Amniotic epithelial cell (primary cell): ENCODE measurements around the gene CLDN2.

Experiments
- DNase-seq: peaks from one replicate; pipeline ENCODE4 v3.0.0-alpha.2; 2010; ENCODE audit warnings: low read depth

The CLDN2 gene

GRCh38 chrX:106921637-106922036 lies 1.4 kb downstream of the CLDN2 start:
- DNase-seq = no peak

GRCh38 chrX:106927023-106927422 lies 6.8 kb downstream of the CLDN2 start:
- DNase-seq = no peak

GRCh38 chrX:106927700-106928099 lies 7.5 kb downstream of the CLDN2 start:
- DNase-seq = no peak

DNA sequence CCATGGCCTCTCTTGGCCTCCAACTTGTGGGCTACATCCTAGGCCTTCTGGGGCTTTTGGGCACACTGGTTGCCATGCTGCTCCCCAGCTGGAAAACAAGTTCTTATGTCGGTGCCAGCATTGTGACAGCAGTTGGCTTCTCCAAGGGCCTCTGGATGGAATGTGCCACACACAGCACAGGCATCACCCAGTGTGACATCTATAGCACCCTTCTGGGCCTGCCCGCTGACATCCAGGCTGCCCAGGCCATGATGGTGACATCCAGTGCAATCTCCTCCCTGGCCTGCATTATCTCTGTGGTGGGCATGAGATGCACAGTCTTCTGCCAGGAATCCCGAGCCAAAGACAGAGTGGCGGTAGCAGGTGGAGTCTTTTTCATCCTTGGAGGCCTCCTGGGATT lies 8.0 kb downstream of the CLDN2 start:
- no peak for DNase-seq

GRCh38 chrX:106931831-106932491 lies 11.8 kb downstream of the CLDN2 start:
- peak; percentile 54 for DNase-seq

DNA sequence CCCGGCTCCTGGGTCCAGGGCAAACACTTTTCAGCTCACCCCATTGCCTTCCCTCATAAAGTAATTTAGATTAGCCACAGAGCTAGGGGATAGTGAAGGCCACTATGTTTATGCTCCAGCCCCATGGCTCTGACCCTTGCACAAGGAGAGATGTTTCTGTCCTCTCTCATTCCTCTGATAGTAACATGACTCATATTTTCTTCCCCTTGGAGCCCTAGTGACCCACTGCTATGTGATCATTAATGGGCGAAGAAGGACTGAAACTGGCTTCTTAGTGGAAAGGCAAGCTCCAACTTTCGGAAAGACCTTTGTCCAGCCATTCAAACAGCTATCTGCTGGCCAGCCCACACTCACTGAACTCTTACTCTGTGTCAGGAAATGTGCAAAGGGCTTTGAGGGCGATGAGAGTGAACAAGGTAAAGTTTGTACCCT lies 12.3 kb downstream of the CLDN2 start:
- peak; percentile 55 for DNase-seq

GRCh38 chrX:106932960-106933537 lies 12.8 kb downstream of the CLDN2 start:
- DNase-seq = peak; percentile 69

DNA sequence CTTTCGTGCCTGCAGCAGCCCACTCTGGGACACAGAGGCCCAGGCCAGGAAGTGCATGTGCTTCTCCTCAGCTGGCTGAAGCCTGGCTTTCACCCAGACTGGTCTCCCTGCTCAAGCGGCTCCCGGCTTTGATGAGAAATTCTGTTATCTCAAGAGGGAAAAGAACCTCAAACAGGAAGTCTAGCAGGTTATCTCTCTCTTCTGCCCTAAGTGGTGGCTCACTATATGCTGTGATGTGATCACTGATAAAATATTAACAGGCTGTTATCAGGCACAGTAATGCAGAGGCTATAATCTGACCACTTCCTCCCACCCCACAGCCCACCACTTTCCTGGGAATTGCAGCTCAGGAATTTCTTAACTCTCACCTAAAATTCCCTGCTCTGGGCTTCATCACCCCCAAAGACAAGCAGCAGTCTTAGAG lies 13.3 kb downstream of the CLDN2 start:
- peak; percentile 75 for DNase-seq

GRCh38 chrX:106935175-106935574 lies 15.0 kb downstream of the CLDN2 start:
- peak; percentile 57 for DNase-seq

DNA sequence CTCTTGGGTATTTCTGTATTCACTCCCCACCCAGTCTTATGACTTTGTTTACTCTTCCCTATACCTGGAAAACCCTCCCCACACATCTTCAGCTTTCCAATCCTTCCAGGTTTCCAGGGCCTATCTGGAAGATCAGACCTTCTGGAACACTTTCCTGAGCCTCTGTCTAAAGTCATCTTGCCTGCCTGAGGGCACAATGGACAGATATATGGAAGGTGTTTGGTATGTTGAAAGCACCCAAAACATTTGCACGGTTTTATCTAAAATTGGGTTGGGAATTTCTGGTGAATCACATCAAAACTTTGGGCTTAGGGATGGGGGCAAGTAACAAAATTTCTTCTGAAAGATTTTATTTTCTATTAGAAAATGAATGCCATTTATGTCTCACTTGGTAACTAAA lies 16.0 kb downstream of the CLDN2 start:
- no peak for DNase-seq

DNA sequence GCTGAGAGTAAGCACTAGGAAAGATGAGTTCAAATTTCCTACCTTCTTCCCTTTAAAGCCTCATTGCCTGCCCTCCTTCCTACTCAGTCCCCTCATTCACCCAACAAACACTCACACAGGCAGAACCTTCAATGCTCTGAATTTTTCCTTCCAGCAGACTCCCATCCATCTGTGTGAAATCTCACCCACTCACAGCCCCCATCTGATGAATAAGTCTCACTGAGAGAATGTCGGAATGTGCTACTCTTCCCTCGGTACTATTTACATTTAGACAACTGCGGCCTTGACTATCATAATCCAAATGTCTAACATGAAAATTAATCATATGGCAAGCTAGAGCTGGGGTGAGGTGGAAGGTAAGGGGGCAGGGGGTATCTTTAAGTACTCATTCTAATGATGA lies 19.4 kb downstream of the CLDN2 start:
- DNase-seq = peak; percentile 66

DNA sequence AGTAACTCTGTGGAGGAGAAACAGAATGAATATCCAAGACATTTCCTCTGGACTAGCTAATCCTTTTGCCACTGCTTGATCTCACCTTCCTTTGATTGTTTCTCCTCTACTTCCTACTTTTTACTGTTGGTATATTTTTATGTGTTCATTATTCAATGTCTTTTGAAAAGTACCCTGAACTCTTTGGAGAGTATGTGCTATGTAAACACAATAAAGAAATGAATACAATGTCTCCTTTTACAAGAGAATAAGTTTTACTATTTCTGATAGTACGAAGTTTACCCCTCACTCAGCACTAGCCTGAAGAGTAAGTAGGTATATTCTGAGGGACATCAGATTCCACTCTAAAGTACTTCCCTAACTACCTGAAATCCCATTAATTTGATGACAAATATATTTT lies 19.9 kb downstream of the CLDN2 start:
- DNase-seq = no peak

DNA sequence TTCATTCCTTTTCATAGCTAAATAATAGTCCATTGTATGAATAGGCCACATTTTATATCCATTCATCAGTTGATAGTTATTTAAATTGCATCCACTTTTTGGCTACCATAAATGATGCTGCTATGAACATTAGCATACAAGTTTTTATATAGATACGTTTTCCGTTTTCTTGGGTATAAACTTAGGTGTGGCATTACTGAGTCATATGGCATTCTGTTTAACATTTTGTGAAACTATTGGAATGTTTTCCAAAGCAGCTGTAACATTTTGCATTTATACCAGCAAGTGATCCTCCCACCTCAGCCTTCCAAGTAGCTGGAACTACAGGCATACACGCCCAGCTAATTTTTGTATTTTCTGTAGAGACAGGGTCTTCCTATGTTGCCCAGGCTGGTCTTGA lies 26.3 kb downstream of the CLDN2 start:
- no peak for DNase-seq

DNA sequence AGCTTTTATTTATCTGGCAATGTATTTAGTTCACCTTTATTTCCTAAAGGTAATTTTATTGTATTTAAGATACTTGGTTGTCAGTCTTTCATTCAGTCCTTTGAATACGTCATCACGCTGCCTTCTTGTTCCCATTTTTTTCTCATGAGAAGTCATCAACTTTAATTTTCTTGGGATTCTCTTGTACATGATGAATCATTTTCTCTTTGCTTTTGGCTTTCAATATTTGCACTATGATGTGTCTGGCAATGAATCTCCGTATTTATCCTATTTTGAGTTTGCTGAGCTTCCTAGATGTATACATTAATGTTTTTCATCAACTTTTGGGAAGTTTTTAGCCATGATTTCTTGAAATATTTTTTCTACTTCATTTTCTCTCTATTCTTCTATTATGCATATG lies 28.4 kb downstream of the CLDN2 start:
- no peak for DNase-seq

DNA sequence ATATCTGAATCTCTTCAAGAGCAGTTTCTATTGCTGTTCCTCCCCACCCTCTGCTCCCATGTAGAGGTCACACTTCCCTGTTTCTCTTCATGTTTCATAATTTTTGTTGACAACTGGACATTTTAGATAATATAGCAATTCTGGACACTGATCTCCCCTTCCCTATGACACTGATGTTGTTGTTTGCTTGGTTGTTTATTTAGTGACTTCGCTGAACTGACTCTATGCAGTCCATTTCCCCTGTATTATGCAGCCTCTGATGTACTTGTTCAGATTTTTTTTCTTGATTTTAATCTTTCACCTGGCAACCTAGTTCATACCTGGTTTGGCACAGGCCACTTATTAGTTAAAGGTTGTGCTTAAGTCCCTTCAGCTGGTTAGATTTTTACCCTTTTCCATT lies 29.2 kb downstream of the CLDN2 start:
- DNase-seq = no peak

- no peak for DNase-seq
These were observed 30.2 kb downstream of the CLDN2 start for GRCh38 chrX:106950381-106950780.

DNA sequence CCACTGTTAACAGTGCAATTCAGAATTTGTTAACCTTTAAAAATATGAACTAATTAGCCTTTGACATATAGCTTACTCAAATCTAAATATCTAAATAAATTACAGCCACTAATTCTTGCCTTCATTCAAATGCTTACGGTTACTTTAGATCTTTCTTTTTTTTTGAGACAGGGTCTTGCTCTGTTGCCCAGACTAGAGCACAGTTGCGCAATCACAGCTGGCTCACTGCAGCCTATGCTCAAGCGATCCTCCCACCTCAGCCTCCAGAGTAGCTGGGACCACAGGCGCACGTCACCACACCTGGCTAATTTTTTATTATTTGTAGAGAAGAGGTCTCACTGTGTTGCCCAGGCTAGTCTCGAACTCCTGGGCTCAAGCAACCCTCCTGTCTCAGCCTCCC lies 31.0 kb downstream of the CLDN2 start:
- DNase-seq = no peak

DNA sequence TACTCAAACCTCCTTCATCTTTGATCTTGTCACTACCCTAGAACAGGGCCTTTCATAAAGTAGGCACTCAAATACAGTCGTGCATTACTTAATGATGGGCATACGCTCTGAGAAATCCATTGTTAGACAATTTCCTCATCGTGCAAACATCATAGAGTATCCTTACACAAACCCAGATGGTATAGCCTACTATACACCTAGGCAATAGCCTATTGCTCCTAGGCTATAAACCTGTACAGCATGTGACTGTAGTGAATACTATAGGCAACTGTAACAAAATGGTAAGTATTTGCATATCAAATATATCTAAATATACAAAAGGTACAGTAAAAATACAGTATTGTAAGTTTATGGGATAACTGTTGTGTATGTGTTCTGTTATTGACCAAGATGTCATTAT lies 31.9 kb downstream of the CLDN2 start:
- no peak for DNase-seq

DNA sequence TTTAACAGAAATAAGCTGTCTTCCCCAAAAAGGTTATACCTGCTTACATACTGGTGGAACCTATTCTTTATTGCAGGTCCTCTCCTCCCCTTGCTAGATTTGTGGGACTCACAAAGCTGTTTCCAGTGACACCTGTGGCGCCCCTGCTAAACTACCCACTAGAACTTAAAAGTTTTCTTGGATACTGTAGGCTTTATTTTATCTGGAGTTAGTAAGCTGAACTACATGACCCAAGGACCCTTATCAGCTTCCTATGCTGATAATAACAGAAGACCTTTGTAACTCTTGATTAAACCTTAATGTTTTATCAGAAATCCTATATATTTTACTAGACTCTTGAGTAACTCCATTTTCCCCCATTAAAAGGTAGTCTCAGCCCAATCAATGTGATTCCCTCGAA lies 32.3 kb downstream of the CLDN2 start:
- no peak for DNase-seq

DNA sequence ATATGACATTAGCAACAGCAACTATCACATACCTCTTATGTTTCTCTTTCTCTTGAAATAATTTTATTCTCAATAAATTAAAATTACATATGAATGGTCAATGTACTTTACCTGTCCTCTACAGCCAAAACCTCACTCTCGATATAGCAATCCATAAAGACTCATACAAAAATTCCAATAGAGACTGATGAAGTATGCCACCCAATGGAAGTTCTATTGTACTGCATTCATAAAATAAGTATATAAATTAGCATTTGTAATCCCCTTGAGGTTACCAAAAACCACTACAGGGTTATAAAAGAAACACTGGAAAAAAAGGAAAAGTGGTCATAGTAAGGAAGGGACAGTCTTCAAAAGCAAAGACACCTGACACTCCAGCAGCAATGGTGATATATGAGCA lies 32.8 kb downstream of the CLDN2 start:
- peak; percentile 17 for DNase-seq

DNA sequence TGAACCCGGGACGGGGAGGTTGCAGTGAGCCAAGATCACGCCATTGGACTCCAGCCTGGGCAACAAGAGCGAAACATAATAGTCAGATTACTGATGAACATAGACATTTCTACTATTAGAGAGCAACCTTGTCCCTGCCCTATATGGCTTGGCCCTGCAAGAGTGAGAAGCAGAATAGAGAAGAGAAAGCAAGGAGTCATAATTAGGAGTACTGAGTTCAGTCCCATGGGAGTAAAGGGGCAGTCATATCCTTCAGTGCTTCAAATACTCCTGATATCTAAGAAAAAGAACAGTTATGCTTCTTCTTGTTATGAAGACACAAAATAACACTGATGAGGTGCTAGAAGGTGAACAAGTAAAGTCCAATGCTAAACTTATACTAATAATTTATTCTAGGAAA lies 33.8 kb downstream of the CLDN2 start:
- no peak for DNase-seq

DNA sequence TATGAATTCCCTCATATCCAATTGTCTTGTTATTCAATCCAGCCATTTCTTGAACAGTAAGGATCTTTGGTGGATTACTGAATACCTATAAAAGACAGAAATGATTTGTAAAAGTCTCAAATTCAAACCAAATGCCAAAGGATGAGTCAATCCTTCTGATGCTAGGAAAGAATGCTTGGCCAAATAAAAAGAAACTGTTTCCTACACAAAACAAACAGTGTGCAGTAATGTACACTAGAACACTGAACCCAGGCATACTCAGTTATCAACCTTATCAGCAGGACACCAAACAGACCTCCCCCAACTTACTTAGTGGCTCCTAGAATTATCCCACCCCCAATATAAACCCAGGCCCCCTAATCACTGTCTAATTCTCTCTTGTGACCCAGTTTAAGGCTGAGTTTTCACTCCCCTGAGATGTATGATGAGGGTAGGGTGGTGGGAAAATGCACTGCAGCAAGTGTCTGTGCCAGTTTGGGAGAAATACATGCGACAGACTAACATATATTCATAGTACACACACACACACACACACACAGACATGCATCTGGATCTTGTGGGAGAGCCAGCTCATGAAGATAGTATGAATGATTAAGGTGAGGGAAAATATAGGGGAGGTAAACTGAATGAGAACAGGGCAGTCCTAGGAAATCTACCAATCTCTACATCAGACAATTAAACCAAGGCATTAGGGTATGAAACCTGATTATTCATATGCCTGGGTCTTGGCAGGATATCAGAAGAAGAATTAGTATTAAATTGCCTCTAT lies 35.0 kb downstream of the CLDN2 start:
- DNase-seq = peak; percentile 27

DNA sequence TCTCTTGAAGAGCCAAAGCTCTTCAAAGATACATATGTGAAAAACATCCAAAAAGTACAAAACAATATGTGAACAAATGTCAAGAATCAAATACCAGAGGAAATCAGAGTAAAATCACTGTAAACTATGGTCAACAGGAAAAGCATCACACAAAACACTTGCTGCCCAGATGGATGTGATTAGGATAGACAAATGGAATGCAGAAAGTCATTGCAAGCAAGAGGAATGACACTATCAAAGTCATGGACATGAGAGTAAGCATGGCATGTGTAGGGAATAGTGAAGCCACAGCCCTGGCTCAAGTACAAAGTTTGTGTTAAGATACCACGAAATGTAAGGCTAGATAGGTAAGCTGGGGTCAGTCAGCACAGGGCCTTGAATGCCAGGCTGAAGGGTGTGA lies 37.7 kb downstream of the CLDN2 start:
- no peak for DNase-seq
